ENCODE data around the gene RNU4-1.

- TF ChIP-seq CTCF (conservative IDR thresholded peaks at IDR 0.05; ENCODE audit: low read depth in 2 of 2) (no peak), POLR2AphosphoS5 (IDR thresholded peaks at IDR 0.05; ENCODE audit: low read depth) (no peak), REST (IDR thresholded peaks at IDR 0.05; ENCODE audit: unreplicated experiment) (no peak), EZH2 (IDR thresholded peaks at IDR 0.05; ENCODE audit: low read depth, unreplicated experiment) (no peak)
These were observed 28.0 kb downstream of the RNU4-1 start for GRCh38 chr12:120264904-120265472.

Data from GM23338 (cell line).